GM12878 (cell line): Measurements from ENCODE around the gene TCF12. TPM values are rescaled to one million over a fixed set of nuclear protein-coding genes. Genes with fewer than 3 reads are reported as not detected.

ENCODE experiments used
- ATAC-seq: fragments of 200-7000 bp; cut with Tn5 transposase; 3 replicates; pipeline ENCODE4 v1.9.1; 2020; ENCODE audit warnings: mild to moderate bottlenecking, moderate library complexity
- BruUV-seq: library from RNA; stranded (reverse); fragments of 400-500 nt; replicated peaks from 2 replicates; lab custom pipeline; 2021; lab: Mats Ljungman, UMichigan
- CTCF ChIA-PET: fragments of 300-600 bp; sonication (Branson Sonifier 250); formaldehyde crosslinking; extraction: SDS; loops from one replicate; lab custom pipeline; 2021; ENCODE audit warnings: inconsistent platforms; lab: Yijun Ruan, JAX
- POLR2A ChIA-PET: fragments of 350-600 bp; formaldehyde crosslinking; extraction: SDS; loops from one replicate; lab custom pipeline; 2021; ENCODE audit warnings: inconsistent platforms; lab: Charles Lee
- RAD21 ChIA-PET: fragments of 300-600 bp; sonication (Branson Sonifier 250); formaldehyde crosslinking; loops from one replicate; lab custom pipeline; 2023; ENCODE audit warnings: antibody characterized with exemption; ENCODE audit not compliant: unreplicated experiment; lab: Charles Lee
- SMC1A ChIA-PET: fragments of 300-600 bp; sonication (Branson Sonifier 250); formaldehyde crosslinking; loops from one replicate; lab custom pipeline; 2023; ENCODE audit not compliant: unreplicated experiment, uncharacterized antibody; lab: Charles Lee
- DNase-seq: peaks from one replicate; pipeline ENCODE4 v3.0.0-alpha.2; 2011; ENCODE audit warnings: low read depth, low spot score
- FAIRE-seq: peaks from 3 replicates; lab custom pipeline; 2011; peaks lifted over from hg19 to GRCh38; lab: Jason Lieb, UNC
- H2AFZ ChIP-seq: 2 replicates; pipeline ENCODE4 v1.6.0; 2011; ENCODE audit warnings: low read depth, low read length, control low read depth; ENCODE audit not compliant: control insufficient read depth
- H3K27ac ChIP-seq: 2 replicates; pipeline ENCODE4 v1.5.1; 2011; ENCODE audit warnings: control low read depth; ENCODE audit not compliant: control insufficient read depth, insufficient read depth
- H3K27me3 ChIP-seq, 2 experiments: replicated peaks in 1 of 2; 2 replicates each; pipeline versions ENCODE4 v1.6.0 to v1.6.1; 2011; ENCODE audit warnings: low read length in 1 of 2; ENCODE audit not compliant: control insufficient read depth in 2 of 2, insufficient read depth in 2 of 2
- H3K36me3 ChIP-seq, 2 experiments: 2 replicates each; pipeline ENCODE4 v1.5.1; 2011; ENCODE audit warnings: low read length in 1 of 2; ENCODE audit not compliant: control insufficient read depth in 2 of 2, insufficient read depth in 2 of 2
- H3K4me1 ChIP-seq: 2 replicates; pipeline ENCODE4 v1.6.1; 2011; ENCODE audit warnings: mild to moderate bottlenecking, low read length, moderate library complexity, mixed read lengths; ENCODE audit not compliant: control insufficient read depth, insufficient read depth
- H3K4me2 ChIP-seq: 2 replicates; pipeline ENCODE4 v1.6.0; 2011; ENCODE audit warnings: control low read depth; ENCODE audit not compliant: control insufficient read depth, insufficient read depth
- H3K4me3 ChIP-seq: fragments of 200-600 bp; sonication (generic); 2 replicates; pipeline ENCODE4 v1.5.1; 2016
- H3K79me2 ChIP-seq: 2 replicates; pipeline ENCODE4 v1.6.0; 2011; ENCODE audit warnings: low read length; ENCODE audit not compliant: control insufficient read depth, insufficient read depth
- H3K9ac ChIP-seq: 2 replicates; pipeline ENCODE4 v1.8.0; 2011; ENCODE audit warnings: low read length, control low read depth, mixed read lengths; ENCODE audit not compliant: control insufficient read depth, insufficient read depth
- H3K9me3 ChIP-seq: replicated peaks from 3 replicates; pipeline ENCODE4 v1.5.1; 2011; ENCODE audit warnings: mild to moderate bottlenecking, low read length; ENCODE audit not compliant: control insufficient read depth, insufficient read depth
- H4K20me1 ChIP-seq: 2 replicates; pipeline ENCODE4 v1.6.0; 2011; ENCODE audit not compliant: control insufficient read depth, insufficient read depth
- CBFB ChIP-seq: IDR thresholded peaks from 2 replicates; pipeline ENCODE4 v1.6.1; 2016; ENCODE audit warnings: antibody characterized with exemption, low read depth
- ELK1 ChIP-seq: IDR thresholded peaks from 2 replicates; pipeline ENCODE4 v1.6.1; 2012; ENCODE audit warnings: low read depth, low read length, improper control_type of control experiment
- ESRRA ChIP-seq: IDR thresholded peaks from 2 replicates; pipeline ENCODE4 v1.6.1; 2012; ENCODE audit warnings: mild to moderate bottlenecking, low read length, improper control_type of control experiment
- KLF5 ChIP-seq: fragments of 450-650 bp; IDR thresholded peaks from 2 replicates; pipeline ENCODE4 v1.6.1; 2014; ENCODE audit warnings: mild to moderate bottlenecking; ENCODE audit not compliant: partially characterized antibody
- NBN ChIP-seq: fragments of 450-650 bp; IDR thresholded peaks from 2 replicates; pipeline ENCODE4 v1.6.1; 2016
- SUPT20H ChIP-seq: IDR thresholded peaks from 2 replicates; pipeline ENCODE4 v1.6.1; 2011; ENCODE audit warnings: low read depth, mild to moderate bottlenecking, low read length, moderate library complexity, borderline replicate concordance; ENCODE audit not compliant: control insufficient read depth
- ZNF24 ChIP-seq: fragments of 450-650 bp; IDR thresholded peaks from 2 replicates; pipeline ENCODE4 v1.6.1; 2017; ENCODE audit warnings: antibody characterized with exemption, mild to moderate bottlenecking
- WGBS: methylation state at CpG from one replicate; pipeline ENCODE4 v1.1.6; 2016; ENCODE audit warnings: low lambda C conversion rate; ENCODE audit not compliant: insufficient replicate concordance, insufficient coverage; ENCODE audit errors: missing lambda C conversion rate; 5-methylcytosine and 5-hydroxymethylcytosine counted together
- in situ Hi-C: fragments of 300-500 bp; cut with MboI; formaldehyde crosslinking; loops from 9 replicates; pipeline ENCODE4 v1.14.3; 2018; ENCODE audit warnings: mixed read lengths
- intact Hi-C: fragments of 100-400 bp; cut with micrococcal nuclease; formaldehyde crosslinking; loops from one replicate; pipeline ENCODE4 v1.14.2; 2022; ENCODE audit not compliant: unreplicated experiment
- polyA plus RNA-seq, 11 experiments: library from polyadenylated mRNA; depleted of rRNA in 4 of 11; unstranded in 6 of 11; stranded (reverse) in 5 of 11; fragments of >200 nt; fragmentation: Nextera tagmentation in 4 of 11; fragmentation: Illumina TruSeq in 1 of 11; extraction: Ambion mirVana in 4 of 11; extraction: Trizol in 1 of 11; gene quantifications; 1 replicate in 1 of 11; 2 replicates in 10 of 11; pipeline versions ENCODE4 v1.2.1 to v1.2.3, GENCODE V29; 2011 to 2016; ENCODE audit warnings: inconsistent platforms in 2 of 11, missing spikeins in 2 of 11, low read depth in 1 of 11
- total RNA-seq, 4 experiments: library from RNA; depleted of rRNA in 3 of 4; stranded (reverse); fragments of >200 nt in 3 of 4; fragmentation: Illumina TruSeq in 1 of 4; extraction: Trizol in 1 of 4; gene quantifications; 2 replicates each; pipeline versions ENCODE4 v1.2.1 to v1.2.3, GENCODE V29; 2013 to 2021
- TF ChIP-seq, protein P1 (sequence below): fragments of 450-650 bp; IDR thresholded peaks from 2 replicates; pipeline ENCODE4 v1.6.1; 2017; ENCODE audit warnings: low read depth, mild to moderate bottlenecking, moderate library complexity

Gene TCF12
- total and polyA plus RNA-seq, 10 of the 15 experiments (the other 5 are each of a cell fraction or from before 2014, with no cell fraction given): 8.2 to 70.9 (median 49.5) TPM

GRCh38 chr15:57215881-57216280, 297.4 kb downstream of the TCF12 start:
- no peaks in the 10 kb centered on the region for H3K4me1 ChIP-seq
- ChIA-PET SMC1A (interaction anchor here (1.1 to 2.2 kb wide), 5 partner anchors 39 to 392 kb away, joined by 3 to 8 read pairs (median 3); no protein-coding TSS in a partner anchor), RAD21 (interaction anchor here (0.7 kb wide), 1 partner anchor 90 kb away, joined by 6 read pairs; no protein-coding TSS in a partner anchor)
- no peaks in the 10 kb centered on the region for H4K20me1 ChIP-seq
- FAIRE-seq (no peak), DNase-seq (no peak)
- H3K9ac ChIP-seq: no peak overlapping the region
- H3K36me3 ChIP-seq: no peaks in the 10 kb centered on the region
- no peak overlapping the region for H2AFZ ChIP-seq
- 98% methylated on average over 3 of the region's 3 CpGs for WGBS
- no TSS peak for BruUV-seq
- TF ChIP-seq ZNF24 (no peak), CBFB (no peak), SUPT20H (no peak), ESRRA (no peak)
- TF ChIP-seq, all 136 proteins: peak for 0
- ATAC-seq: no peak
- Histone ChIP-seq H3K9me3 (no peaks in the 10 kb centered on the region), H3K4me3 (no peak overlapping the region), H3K27ac (no peak overlapping the region), H3K79me2 (no peaks in the 10 kb centered on the region), H3K27me3 (no peaks in the 10 kb centered on the region), H3K4me2 (no peak overlapping the region)
- intact Hi-C loops: no loop called here
- ChIA-PET POLR2A (interaction anchor here (0.6 kb wide), 1 partner anchor 9 kb away, joined by 3 read pairs; no protein-coding TSS in a partner anchor), CTCF (interaction anchor here (0.6 to 1.0 kb wide), 6 partner anchors 22 to 298 kb away, joined by 3 to 4 read pairs (median 3); partner anchors contain the start of gene TCF12)
- in situ Hi-C loops: loop anchor here (10.0 kb wide), 1 partner anchor 721 kb away; no protein-coding TSS in a partner anchor

DNA sequence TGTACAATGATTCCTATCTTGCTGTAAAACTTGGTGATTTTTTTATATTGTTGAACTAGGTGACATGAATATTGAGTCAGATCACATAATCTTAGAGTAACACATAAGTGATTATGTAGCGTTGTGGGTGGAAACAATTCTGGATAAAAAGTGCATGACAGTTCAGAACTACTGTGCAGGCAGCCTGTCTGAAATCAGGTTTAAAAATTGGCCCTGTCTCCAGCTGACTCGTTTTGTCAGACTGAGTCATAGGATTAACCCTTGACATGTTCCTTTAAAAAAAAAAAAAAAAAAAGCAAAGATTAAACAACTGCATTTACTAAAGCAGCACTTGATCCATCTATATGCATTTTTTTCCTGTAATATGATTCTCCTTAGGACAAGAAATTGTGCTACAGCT, 297.8 kb downstream of the TCF12 start:
- no peaks in the 10 kb centered on the region for H3K79me2 ChIP-seq
- 50% methylated on average over 2 of the region's 2 CpGs for WGBS
- no peak overlapping the region for H3K4me3 ChIP-seq
- no peak overlapping the region for H3K9ac ChIP-seq
- ChIA-PET POLR2A (interaction anchor here (0.6 kb wide), 2 partner anchors 10 to 990 kb away, joined by 3 read pairs; no protein-coding TSS in a partner anchor), CTCF (interaction anchor here (0.6 to 0.8 kb wide), 4 partner anchors 30 to 298 kb away, joined by 3 read pairs; partner anchors contain the start of gene TCF12), RAD21 (interaction anchor here (0.7 kb wide), 1 partner anchor 90 kb away, joined by 6 read pairs; no protein-coding TSS in a partner anchor), SMC1A (interaction anchor here (0.6 to 2.2 kb wide), 5 partner anchors 62 to 396 kb away, joined by 3 to 8 read pairs (median 3); no protein-coding TSS in a partner anchor)
- FAIRE-seq: no peak
- no peak for ATAC-seq
- H3K27ac ChIP-seq: no peak overlapping the region
- no peak overlapping the region for H3K4me2 ChIP-seq
- H3K36me3 ChIP-seq: no peaks in the 10 kb centered on the region
- no peaks in the 10 kb centered on the region for H4K20me1 ChIP-seq
- no peaks in the 10 kb centered on the region for H3K9me3 ChIP-seq
- BruUV-seq: no TSS peak
- in situ Hi-C loops (loop anchor here (10.0 kb wide), 1 partner anchor 721 kb away; no protein-coding TSS in a partner anchor), intact Hi-C loops (no loop called here)
- no peaks in the 10 kb centered on the region for H3K27me3 ChIP-seq
- DNase-seq: no peak
- H2AFZ ChIP-seq: no peak overlapping the region
- H3K4me1 ChIP-seq: no peaks in the 10 kb centered on the region
- TF ChIP-seq, protein P1, sequence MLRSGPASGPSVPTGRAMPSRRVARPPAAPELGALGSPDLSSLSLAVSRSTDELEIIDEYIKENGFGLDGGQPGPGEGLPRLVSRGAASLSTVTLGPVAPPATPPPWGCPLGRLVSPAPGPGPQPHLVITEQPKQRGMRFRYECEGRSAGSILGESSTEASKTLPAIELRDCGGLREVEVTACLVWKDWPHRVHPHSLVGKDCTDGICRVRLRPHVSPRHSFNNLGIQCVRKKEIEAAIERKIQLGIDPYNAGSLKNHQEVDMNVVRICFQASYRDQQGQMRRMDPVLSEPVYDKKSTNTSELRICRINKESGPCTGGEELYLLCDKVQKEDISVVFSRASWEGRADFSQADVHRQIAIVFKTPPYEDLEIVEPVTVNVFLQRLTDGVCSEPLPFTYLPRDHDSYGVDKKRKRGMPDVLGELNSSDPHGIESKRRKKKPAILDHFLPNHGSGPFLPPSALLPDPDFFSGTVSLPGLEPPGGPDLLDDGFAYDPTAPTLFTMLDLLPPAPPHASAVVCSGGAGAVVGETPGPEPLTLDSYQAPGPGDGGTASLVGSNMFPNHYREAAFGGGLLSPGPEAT: no peak
- TF ChIP-seq KLF5 (no peak), ELK1 (no peak), NBN (no peak)
- TF ChIP-seq, all 136 proteins: peak for 0
